ENCODE results near the gene SBK1.

SBK1 gene

GRCh38 chr16:28282045-28282444 lies 10.3 kb upstream of the SBK1 start:
- DNase-seq (ENCODE audit: low read depth in 2 of 2), result no peak

- no peak for DNase-seq (ENCODE audit: low read depth in 2 of 2)
These were observed 9.2 kb upstream of the SBK1 start for GRCh38 chr16:28283173-28283572.

DNA sequence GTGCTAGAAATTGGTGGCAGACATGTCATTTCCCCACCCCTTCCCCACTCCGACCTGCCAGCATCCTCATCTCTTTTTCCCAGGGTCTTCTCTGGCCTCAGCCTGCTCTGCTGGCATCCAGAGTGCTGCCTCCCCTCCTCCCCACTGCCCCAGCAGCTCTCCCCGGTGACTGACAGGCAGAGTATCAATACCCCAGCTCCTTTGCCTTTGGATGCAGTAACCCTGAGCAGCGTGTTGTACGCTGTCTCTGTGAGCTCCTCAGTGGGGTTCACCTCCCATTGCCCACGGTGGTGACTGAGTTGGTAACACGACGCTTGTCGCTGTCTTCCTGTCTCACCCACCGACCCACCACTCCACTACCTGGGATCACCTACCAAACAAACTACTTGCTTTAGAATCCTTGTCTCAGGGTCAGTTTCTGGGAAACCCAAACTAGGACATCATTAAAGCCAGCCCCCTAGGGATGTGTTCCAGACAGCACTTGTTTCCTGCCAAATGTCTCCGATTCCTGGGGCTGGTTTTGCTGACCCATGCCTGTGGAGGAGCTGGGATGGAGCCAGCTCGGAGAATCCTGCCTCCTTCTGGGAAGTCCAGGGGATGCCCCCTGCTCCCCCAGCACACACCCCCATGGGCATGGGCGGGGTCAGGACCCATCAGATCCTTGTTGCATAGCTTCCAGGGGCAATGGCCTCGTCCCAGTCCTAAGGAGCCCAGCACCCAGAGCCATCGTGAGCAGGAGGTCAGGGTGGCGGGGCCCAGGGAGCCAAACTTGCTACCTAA lies 8.3 kb upstream of the SBK1 start:
- no peak for DNase-seq (ENCODE audit: low read depth in 2 of 2)

GRCh38 chr16:28285649-28286048 lies 6.7 kb upstream of the SBK1 start:
- no peak for DNase-seq (ENCODE audit: low read depth in 2 of 2)

- DNase-seq (ENCODE audit: low read depth in 2 of 2), result no peak
These were observed 4.2 kb upstream of the SBK1 start for GRCh38 chr16:28288114-28288513.

DNA sequence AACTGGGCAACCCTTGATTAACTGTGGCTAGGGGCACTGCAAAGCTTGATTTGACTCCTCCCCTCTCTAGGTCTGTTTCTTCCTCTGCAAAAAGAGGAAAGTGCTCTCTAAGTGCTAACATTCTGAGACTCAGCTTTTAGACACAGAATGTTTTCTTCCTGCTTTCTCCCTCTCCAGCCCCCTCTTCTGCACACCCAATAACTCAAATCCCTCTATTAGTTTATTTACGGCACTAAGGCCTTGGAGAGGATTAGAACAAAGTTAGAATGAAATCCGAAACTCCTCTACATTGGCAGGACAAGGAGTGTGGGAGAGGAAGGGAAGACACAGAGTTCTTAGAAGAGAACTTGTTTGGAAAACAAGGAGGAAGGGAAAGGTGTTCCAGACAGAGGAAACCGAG lies 3.3 kb upstream of the SBK1 start:
- no peak for DNase-seq (ENCODE audit: low read depth in 2 of 2)

GRCh38 chr16:28289939-28290858 lies 2.1 kb upstream of the SBK1 start:
- DNase-seq (ENCODE audit: low read depth in 2 of 2), result no peak

DNA sequence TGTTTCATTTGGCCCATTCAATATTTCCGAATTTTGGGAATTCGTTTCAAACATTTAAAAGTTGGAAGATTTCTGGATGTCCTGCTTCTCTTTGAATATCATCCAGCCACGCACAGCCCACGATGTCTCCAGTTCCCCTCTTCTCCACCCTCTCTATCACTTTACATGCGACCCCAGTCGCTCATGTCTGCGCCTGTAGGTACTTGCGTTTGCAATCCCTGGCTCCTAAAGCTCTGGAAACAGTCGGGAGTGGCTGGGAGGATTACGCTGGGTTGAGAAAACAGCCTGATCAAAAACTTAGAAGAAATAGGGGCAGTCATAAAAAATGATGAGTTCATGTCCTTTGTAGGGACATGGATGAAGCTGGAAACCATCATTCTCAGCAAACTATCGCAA lies 1.5 kb upstream of the SBK1 start:
- no peak for DNase-seq (ENCODE audit: low read depth in 2 of 2)

GRCh38 chr16:28292731-28293600 lies 641 bp downstream of the SBK1 start:
- no peak for DNase-seq (ENCODE audit: low read depth in 2 of 2)

DNA sequence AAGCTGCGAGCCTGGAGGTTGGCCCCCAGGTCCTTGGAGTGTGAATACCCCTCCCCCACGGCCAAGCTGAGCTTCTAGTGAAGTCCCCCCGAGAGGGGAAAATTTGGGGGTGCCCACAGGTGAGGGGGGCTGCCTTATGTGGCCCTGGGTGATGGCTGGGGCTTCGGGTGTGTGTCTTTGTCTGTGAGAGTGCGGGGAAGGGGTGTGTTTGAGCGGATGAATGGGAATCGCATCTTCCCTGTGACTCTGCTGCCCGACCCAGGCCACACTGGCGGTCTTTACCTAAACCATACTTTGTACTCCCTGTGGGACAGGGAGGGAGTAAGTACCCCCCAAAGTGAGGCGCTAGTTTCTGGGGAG lies 1.3 kb downstream of the SBK1 start:
- no peak for DNase-seq (ENCODE audit: low read depth in 2 of 2)

DNA sequence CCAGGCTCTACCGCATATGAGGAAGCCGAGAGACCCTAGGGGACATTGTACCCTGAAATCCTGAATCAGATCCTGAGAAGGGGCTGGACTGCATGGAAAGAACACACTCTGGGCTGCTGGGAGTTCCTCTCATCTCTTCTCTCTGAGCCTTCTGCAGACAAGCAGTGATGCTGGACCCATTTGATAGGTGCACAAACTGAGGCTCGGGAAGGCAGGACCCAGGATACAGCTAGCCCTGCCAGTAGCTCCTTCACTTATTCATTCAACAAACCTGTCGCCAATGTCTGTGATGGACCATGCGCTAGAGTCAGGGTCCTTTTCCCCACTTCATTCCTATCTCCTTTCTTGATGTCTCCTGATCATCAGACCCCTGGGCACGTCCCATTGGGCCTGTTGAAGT lies 1.9 kb downstream of the SBK1 start:
- DNase-seq (ENCODE audit: low read depth in 2 of 2), result no peak

DNA sequence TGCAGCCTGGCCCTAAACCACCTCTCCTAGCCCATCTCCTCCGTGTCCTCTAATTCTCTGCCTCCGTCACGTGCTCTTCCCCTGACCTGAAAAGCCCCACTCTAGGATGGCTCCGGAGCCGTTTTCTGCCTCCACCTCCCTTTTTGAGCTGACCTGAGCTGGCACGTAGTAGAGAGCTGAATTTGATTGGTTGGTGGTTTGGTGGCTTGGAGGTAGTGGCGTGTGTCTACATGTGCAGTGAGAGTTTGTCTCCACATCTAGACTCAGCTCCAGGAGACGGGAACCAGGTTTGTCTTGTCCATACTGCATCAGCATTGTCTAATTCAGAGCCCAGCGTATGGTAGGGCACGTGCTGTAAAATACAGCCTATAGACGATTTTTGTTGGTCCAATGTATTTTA lies 3.0 kb downstream of the SBK1 start:
- no peak for DNase-seq (ENCODE audit: low read depth in 2 of 2)

GRCh38 chr16:28297308-28297707 lies 5.0 kb downstream of the SBK1 start:
- DNase-seq (ENCODE audit: low read depth in 2 of 2), result no peak

DNA sequence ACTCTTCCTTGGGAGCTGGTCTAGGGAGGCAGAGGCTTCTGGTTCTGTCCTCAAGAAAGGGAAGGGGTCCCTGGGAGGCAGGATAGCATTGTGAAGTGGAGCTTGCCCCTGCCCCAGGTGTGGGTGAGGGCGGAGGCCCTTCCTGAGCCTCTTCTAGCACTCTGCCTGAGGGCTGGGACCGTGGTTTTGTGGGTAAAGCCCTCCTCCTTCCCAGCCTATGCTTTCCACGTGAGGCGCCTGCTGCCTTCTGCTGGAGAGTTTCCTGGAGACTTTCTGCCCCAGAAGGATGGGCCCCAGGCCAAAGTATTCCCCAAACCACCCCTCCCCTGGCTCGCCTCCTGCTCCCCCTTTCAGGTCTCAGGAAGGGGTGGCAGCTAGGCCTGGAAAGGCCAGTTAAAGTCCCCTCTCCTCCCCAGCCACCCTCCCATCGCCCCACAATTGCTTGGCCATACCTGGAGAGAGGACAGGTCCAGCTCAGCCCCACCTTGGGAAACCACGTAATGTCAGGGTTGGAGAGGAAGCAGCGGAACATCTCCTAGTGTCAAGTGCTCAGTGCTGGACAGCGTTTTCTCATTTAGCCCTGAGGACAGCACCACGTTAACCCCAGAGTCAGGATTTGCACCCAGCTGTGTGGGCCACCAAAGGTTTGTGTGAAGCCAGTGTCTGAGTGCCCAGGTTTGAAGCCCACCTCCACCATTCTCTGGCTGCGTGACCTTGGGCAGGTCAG lies 5.6 kb downstream of the SBK1 start:
- no peak for DNase-seq (ENCODE audit: low read depth in 2 of 2)

- DNase-seq (ENCODE audit: low read depth in 2 of 2), result no peak
These were observed 6.2 kb downstream of the SBK1 start for GRCh38 chr16:28298511-28298878.

DNA sequence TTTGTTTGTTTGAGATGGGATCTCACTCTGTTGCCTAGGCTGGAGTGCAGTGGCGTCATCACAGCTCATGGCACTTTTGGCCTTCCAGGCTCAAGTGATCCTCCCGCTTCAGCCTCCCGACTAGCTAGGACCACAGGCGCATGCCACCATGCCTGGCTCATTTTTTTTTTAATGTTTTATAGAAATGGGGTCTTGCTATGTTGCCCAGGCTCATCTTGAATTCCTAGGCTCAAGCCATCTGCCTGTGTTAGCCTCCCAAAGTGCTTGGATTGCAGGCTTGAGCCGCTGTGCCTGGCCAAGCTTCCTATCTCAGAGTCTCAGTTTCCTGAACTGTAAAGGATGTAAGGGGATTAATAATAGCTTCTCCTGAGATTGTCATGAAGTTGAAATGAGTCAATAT lies 8.0 kb downstream of the SBK1 start:
- DNase-seq (ENCODE audit: low read depth in 2 of 2), result no peak

- no peak for DNase-seq (ENCODE audit: low read depth in 2 of 2)
These were observed 8.8 kb downstream of the SBK1 start for GRCh38 chr16:28301154-28301553.

DNA sequence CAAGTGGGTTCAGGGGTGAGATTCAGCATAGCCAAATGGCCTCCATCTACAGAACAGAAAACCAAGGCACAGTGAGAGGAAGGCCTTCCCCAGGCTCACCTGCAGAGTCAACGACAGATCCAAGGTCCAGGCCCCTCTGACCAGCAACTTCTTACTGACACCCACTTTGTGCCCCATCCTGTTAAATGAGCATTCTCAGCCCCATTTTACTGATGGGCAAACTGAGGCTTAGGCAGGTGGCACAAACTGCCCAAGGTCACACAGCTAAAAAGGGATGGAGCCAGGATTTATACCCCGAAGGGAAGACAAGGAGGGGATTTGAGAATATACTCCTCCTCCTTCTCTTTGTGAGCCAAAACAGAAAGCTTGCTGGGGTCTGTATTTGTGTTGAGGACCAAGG lies 9.3 kb downstream of the SBK1 start:
- DNase-seq (ENCODE audit: low read depth in 2 of 2), result no peak

- no peak for DNase-seq (ENCODE audit: low read depth in 2 of 2)
These were observed 10.8 kb downstream of the SBK1 start for GRCh38 chr16:28303132-28303531.

DNA sequence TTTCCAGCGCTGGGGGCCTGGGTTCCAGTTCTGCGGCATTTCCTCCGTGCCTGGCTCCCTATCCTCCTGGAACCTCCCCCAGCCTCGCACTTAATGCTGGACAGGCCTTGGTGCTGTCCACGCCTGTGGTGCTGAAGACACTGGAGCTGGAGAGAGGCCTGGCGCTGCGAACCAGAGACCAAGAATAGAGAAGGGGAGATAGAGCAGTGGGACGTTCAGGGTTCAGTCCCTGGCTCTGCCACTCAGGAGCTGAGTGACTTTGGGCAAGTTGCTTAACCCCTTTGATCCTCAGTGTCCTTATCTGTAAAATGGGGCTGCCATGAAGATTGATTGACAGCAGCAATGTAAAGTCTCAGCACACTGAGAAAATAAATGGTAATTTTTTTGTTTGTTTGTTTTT lies 11.9 kb downstream of the SBK1 start:
- DNase-seq (ENCODE audit: low read depth in 2 of 2), result no peak

DNA sequence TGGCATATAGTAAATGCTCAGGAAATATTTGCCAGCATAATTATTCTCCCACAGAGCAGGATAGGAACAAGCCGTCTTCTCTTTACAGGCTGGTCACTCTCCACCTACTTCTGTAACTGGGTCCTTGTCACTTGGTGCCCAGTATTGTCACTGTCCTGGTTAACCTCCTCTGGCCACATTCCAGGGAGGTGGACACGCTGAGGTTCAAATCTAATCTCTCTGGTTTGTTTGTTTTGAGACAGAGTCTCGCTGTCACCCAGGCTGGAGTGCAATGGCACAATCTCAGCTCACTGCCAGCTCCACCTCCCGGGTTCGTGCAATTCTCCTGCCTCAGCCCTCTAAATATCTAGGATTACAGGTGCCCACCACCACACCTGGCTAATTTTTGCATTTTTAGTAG lies 15.6 kb downstream of the SBK1 start:
- no peak for DNase-seq (ENCODE audit: low read depth in 2 of 2)

Measured in stimulated activated CD4-positive, alpha-beta T cell treated with anti-CD3 and anti-CD28 coated beads, Interleukin-1b, Interleukin-23, amount 100 ng/mL, for 4 hours (primary cell).